Measurements from ENCODE around the gene LRRC7.

DNA sequence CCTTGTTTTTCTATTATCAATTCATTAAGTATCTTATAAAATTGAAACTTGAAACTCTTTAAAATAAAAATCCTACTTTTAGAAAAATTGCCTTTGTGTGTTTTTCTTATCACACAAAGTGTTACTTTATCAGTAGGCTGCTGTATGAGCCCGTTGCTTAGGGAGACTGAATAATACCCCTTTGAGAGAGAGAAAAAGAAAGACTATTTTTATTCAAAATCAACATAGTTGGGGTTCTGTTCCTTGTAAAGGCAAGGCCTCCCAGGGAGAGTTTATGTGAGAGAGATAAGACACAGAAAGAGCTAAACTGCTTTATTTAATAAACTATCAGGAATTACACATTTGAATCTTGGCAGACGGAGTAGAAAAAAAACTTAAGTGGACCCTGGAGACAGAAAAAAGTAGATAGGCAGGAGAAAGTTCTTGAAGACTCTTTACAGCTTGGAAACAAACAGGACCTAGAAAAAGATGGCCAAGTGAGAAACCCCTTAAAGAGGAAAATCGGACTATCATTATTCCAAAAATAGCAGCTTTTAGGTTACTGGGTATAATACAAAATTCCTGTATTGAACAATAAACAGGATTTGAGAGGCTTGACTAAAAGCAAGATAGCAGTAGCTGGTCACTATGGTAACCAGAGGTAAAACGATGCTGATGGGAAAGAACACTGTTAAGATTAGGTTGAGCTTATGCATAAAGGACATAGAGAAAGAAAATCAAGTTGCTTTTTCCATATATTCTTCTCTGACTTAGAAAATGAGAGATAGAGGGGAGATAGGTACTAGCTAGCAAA, 170.9 kb downstream of the LRRC7 start:
- TF ChIP-seq, protein P1, sequence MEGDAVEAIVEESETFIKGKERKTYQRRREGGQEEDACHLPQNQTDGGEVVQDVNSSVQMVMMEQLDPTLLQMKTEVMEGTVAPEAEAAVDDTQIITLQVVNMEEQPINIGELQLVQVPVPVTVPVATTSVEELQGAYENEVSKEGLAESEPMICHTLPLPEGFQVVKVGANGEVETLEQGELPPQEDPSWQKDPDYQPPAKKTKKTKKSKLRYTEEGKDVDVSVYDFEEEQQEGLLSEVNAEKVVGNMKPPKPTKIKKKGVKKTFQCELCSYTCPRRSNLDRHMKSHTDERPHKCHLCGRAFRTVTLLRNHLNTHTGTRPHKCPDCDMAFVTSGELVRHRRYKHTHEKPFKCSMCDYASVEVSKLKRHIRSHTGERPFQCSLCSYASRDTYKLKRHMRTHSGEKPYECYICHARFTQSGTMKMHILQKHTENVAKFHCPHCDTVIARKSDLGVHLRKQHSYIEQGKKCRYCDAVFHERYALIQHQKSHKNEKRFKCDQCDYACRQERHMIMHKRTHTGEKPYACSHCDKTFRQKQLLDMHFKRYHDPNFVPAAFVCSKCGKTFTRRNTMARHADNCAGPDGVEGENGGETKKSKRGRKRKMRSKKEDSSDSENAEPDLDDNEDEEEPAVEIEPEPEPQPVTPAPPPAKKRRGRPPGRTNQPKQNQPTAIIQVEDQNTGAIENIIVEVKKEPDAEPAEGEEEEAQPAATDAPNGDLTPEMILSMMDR (IDR thresholded peaks at IDR 0.05), result no peak
- TF ChIP-seq POLR2AphosphoS5 (IDR thresholded peaks at IDR 0.05) (no peak), POLR2A (IDR thresholded peaks at IDR 0.05) (no peak), EP300 (IDR thresholded peaks at IDR 0.05) (no peak)

All from gastroesophageal sphincter (tissue), 3 donors.